GM18858 (cell line): Measurements from ENCODE around the gene RRP7A.
A peak's percentile ranks its signal among the peaks of the same experiment; 100 is the strongest.
"Not testable (repeated sequence)": the region's sequence is repeated elsewhere in the genome, so short reads cannot be mapped to it uniquely, and the experiment has no call there.

ENCODE experiments used
- ATAC-seq: cut with Tn5 transposase; IDR thresholded peaks from one replicate; pipeline ENCODE4 v1.9.1; 2021; ENCODE audit not compliant: unreplicated experiment

Gene RRP7A

GRCh38 chr22:42519525-42520401 is at the start of gene RRP7A:
Gene RRP7A, minus strand, starts transcription at chr22:42519796. Its CDS starts 10 bp downstream, at chr22:42519786.
- ATAC-seq: peak; percentile 50

GRCh38 chr22:42567950-42568349 is 48.4 kb upstream of the RRP7A start:
- ATAC-seq: not testable (repeated sequence)

- no peak for ATAC-seq
Observed at GRCh38 chr22:42565956-42566355, 46.4 kb upstream of the RRP7A start.

GRCh38 chr22:42564699-42565098 is 45.1 kb upstream of the RRP7A start:
- no peak for ATAC-seq

- not testable (repeated sequence) for ATAC-seq
Observed at GRCh38 chr22:42563943-42564342, 44.3 kb upstream of the RRP7A start.

- no peak for ATAC-seq
Observed at GRCh38 chr22:42562684-42563083, 43.1 kb upstream of the RRP7A start.

- no peak for ATAC-seq
Observed at GRCh38 chr22:42562279-42562678, 42.7 kb upstream of the RRP7A start.

GRCh38 chr22:42561856-42562255 is 42.3 kb upstream of the RRP7A start:
- ATAC-seq: no peak

- ATAC-seq: no peak
Observed at GRCh38 chr22:42560781-42561180, 41.2 kb upstream of the RRP7A start.

- ATAC-seq: no peak
Observed at GRCh38 chr22:42560381-42560780, 40.8 kb upstream of the RRP7A start.

- ATAC-seq: no peak
Observed at GRCh38 chr22:42553475-42554361, 34.1 kb upstream of the RRP7A start, which contains the start of gene SERHL2. Gene SERHL2, plus strand, starts transcription at chr22:42553956. Its CDS starts 65 bp downstream, at chr22:42554021.

- ATAC-seq: not testable (repeated sequence)
Observed at GRCh38 chr22:42552294-42552647, 32.7 kb upstream of the RRP7A start.

- ATAC-seq: no peak
Observed at GRCh38 chr22:42549331-42550060, 29.9 kb upstream of the RRP7A start.

- ATAC-seq: no peak
Observed at GRCh38 chr22:42548597-42549330, 29.2 kb upstream of the RRP7A start.

- not testable (repeated sequence) for ATAC-seq
Observed at GRCh38 chr22:42548126-42548525, 28.5 kb upstream of the RRP7A start.

- ATAC-seq: no peak
Observed at GRCh38 chr22:42547562-42547961, 28.0 kb upstream of the RRP7A start.

- no peak for ATAC-seq
Observed at GRCh38 chr22:42544686-42545085, 25.1 kb upstream of the RRP7A start.

- not testable (repeated sequence) for ATAC-seq
Observed at GRCh38 chr22:42539236-42539771, 19.7 kb upstream of the RRP7A start.

GRCh38 chr22:42537199-42537831 is 17.7 kb upstream of the RRP7A start:
- ATAC-seq: peak; percentile 38

- not testable (repeated sequence) for ATAC-seq
Observed at GRCh38 chr22:42536634-42537033, 17.0 kb upstream of the RRP7A start.
